Transverse colon (tissue), 4 donors: ENCODE measurements around the gene IGSF22.

ENCODE experiments used
- POLR2A ChIP-seq: fragments of 450-650 bp; IDR thresholded peaks from one replicate; pipeline ENCODE4 v1.6.1; 2016; ENCODE audit warnings: antibody characterized with exemption, mild to moderate bottlenecking, moderate library complexity
- POLR2AphosphoS5 ChIP-seq, 3 donors: sonication (generic); formaldehyde crosslinking; IDR thresholded peaks; one replicate each; pipeline ENCODE4 v1.6.1; 2016; ENCODE audit warnings: antibody characterized with exemption in 3 of 3
- TF ChIP-seq, protein P1 (sequence below), 5 experiments: fragments of 200-600 bp in 3 of 5; fragments of 450-650 bp in 2 of 5; sonication (generic) in 3 of 5; IDR thresholded peaks; 1 replicate in 2 of 5; 2 replicates in 3 of 5; pipeline ENCODE4 v1.5.1; 2016 to 2017; ENCODE audit warnings: antibody characterized with exemption in 5 of 5, inconsistent platforms in 3 of 5, mild to moderate bottlenecking in 2 of 5, moderate library complexity in 1 of 5

DNA sequence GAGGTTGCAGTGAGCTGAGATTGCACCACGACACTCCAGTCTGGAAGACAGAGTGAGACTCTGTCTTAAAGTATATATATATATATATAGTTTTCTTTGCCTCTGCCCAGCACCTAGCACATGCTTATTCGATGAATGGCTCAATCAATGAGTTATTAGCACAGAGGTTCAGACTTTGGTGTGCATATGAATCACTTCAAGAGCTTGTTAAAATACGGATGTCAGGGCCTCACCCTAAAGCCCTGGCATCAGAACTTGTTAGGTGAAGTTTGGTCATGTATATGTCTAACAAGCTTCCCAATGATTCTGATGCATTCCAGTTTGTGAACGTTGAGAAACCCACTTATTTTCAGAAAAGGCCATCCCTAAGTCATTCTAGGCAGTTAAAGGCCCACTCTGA is 49.2 kb downstream of the IGSF22 start:
- TF ChIP-seq POLR2AphosphoS5 (IDR thresholded peaks at IDR 0.05): no peak
- TF ChIP-seq, protein P1, sequence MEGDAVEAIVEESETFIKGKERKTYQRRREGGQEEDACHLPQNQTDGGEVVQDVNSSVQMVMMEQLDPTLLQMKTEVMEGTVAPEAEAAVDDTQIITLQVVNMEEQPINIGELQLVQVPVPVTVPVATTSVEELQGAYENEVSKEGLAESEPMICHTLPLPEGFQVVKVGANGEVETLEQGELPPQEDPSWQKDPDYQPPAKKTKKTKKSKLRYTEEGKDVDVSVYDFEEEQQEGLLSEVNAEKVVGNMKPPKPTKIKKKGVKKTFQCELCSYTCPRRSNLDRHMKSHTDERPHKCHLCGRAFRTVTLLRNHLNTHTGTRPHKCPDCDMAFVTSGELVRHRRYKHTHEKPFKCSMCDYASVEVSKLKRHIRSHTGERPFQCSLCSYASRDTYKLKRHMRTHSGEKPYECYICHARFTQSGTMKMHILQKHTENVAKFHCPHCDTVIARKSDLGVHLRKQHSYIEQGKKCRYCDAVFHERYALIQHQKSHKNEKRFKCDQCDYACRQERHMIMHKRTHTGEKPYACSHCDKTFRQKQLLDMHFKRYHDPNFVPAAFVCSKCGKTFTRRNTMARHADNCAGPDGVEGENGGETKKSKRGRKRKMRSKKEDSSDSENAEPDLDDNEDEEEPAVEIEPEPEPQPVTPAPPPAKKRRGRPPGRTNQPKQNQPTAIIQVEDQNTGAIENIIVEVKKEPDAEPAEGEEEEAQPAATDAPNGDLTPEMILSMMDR (IDR thresholded peaks at IDR 0.05): no peak
- no peak for TF ChIP-seq POLR2A
